SK-N-SH (cell line): ENCODE results near the gene FAM222A. TPM values are rescaled to one million over a fixed set of nuclear protein-coding genes. Genes with fewer than 3 reads are reported as not detected.
A peak's percentile ranks its signal among the peaks of the same experiment; 100 is the strongest.

Experiments used
- CTCF ChIA-PET: fragments of 300-600, 350-600 bp; formaldehyde crosslinking; extraction: SDS; loops from one replicate; lab custom pipeline; 2021; lab: Yijun Ruan, JAX
- POLR2A ChIA-PET: fragments of 350-600 bp; sonication (Branson Sonifier 250); formaldehyde crosslinking; extraction: SDS; loops from one replicate; lab custom pipeline; 2020; ENCODE audit warnings: antibody characterized with exemption, inconsistent platforms; lab: Yijun Ruan, JAX
- DNase-seq: peaks from one replicate; pipeline ENCODE4 v3.0.0; 2012
- H2AFZ ChIP-seq: fragments of 200-600 bp; sonication (generic); 2 replicates; pipeline ENCODE4 v1.8.1; 2016; ENCODE audit warnings: antibody characterized with exemption, mild to moderate bottlenecking, low read depth
- H3F3A ChIP-seq: fragments of 200-600 bp; sonication (generic); replicated peaks from 2 replicates; pipeline ENCODE3; 2016; ENCODE audit warnings: antibody characterized with exemption, mild to moderate bottlenecking; ENCODE audit not compliant: insufficient read depth
- H3K27ac ChIP-seq, 2 experiments: fragments of 200-500 bp in 1 of 2; fragments of 200-600 bp in 1 of 2; sonication (Bioruptor generic) in 1 of 2; sonication (generic), shearing (Covaris generic) in 1 of 2; 2 replicates each; pipeline versions ENCODE4 v1.5.1 to v1.6.1; 2014 to 2016; ENCODE audit warnings: low read depth in 2 of 2, inconsistent platforms in 1 of 2, low read length in 1 of 2, mild to moderate bottlenecking in 1 of 2, mixed read lengths in 1 of 2
- H3K27me3 ChIP-seq: fragments of 200-600 bp; sonication (generic), shearing (Covaris generic); 2 replicates; pipeline ENCODE4 v1.6.1; 2016; ENCODE audit warnings: mixed run types; ENCODE audit not compliant: insufficient read depth
- H3K36me3 ChIP-seq, 2 experiments: fragments of 200-500 bp in 1 of 2; fragments of 200-600 bp in 1 of 2; sonication (Bioruptor generic) in 1 of 2; sonication (generic) in 1 of 2; replicated peaks in 1 of 2; 2 replicates each; pipeline versions ENCODE3 to v1.5.1; 2014 to 2016; ENCODE audit warnings: low read length in 1 of 2, mild to moderate bottlenecking in 1 of 2; ENCODE audit not compliant: insufficient read depth in 2 of 2, control insufficient read depth in 1 of 2
- H3K4me1 ChIP-seq, 2 experiments: fragments of 200-500 bp in 1 of 2; fragments of 200-600 bp in 1 of 2; sonication (Bioruptor generic) in 1 of 2; sonication (generic), shearing (Covaris generic) in 1 of 2; 2 replicates each; pipeline versions ENCODE4 v1.5.1 to v1.6.1; 2014 to 2016; ENCODE audit warnings: low read depth in 1 of 2, low read length in 1 of 2, mixed run types in 1 of 2; ENCODE audit not compliant: insufficient read depth in 2 of 2, control insufficient read depth in 1 of 2
- H3K4me2 ChIP-seq: fragments of 200-600 bp; sonication (generic), shearing (Covaris generic); 2 replicates; pipeline ENCODE4 v1.6.1; 2017; ENCODE audit warnings: mixed run types
- H3K4me3 ChIP-seq, 2 experiments: fragments of 200-500 bp in 1 of 2; fragments of 200-600 bp in 1 of 2; sonication (Bioruptor generic) in 1 of 2; sonication (generic), shearing (Covaris generic) in 1 of 2; 2 replicates each; pipeline versions ENCODE4 v1.5.1 to v1.8.1; 2014 to 2016; ENCODE audit warnings: low read depth in 2 of 2, inconsistent platforms in 1 of 2, low read length in 1 of 2, mild to moderate bottlenecking in 1 of 2, mixed read lengths in 1 of 2, moderate library complexity in 1 of 2
- H3K79me2 ChIP-seq: fragments of 200-600 bp; sonication (generic); 2 replicates; pipeline ENCODE4 v1.8.1; 2017; ENCODE audit warnings: mild to moderate bottlenecking; ENCODE audit not compliant: insufficient read depth
- H3K9ac ChIP-seq: fragments of 200-600 bp; sonication (generic); 2 replicates; pipeline ENCODE4 v1.6.1; 2017; ENCODE audit warnings: mixed run types
- H3K9me2 ChIP-seq: fragments of 200-600 bp; sonication (generic); 2 replicates; pipeline ENCODE4 v1.6.1; 2017; ENCODE audit warnings: mixed run types
- H3K9me3 ChIP-seq: fragments of 200-600 bp; sonication (generic); 2 replicates; pipeline ENCODE4 v1.6.1; 2017; ENCODE audit warnings: mixed run types, mild to moderate bottlenecking, moderate library complexity
- H4K20me1 ChIP-seq: fragments of 200-600 bp; sonication (generic); 2 replicates; pipeline ENCODE4 v1.6.1; 2017; ENCODE audit warnings: mild to moderate bottlenecking, mixed run types; ENCODE audit not compliant: insufficient read depth
- ELF1 ChIP-seq: IDR thresholded peaks from 2 replicates; pipeline ENCODE4 v1.4.0; 2012
- FOXJ3 ChIP-seq: sonication (generic); formaldehyde crosslinking; IDR thresholded peaks from 2 replicates; pipeline ENCODE4 v1.5.1; 2020; ENCODE audit warnings: mild to moderate bottlenecking, missing genetic modification reagents
- GABPA ChIP-seq: IDR thresholded peaks from 2 replicates; pipeline ENCODE4 v1.4.0; 2012; ENCODE audit warnings: low read depth, mild to moderate bottlenecking
- GATA2 ChIP-seq: sonication (generic); formaldehyde crosslinking; IDR thresholded peaks from 2 replicates; pipeline ENCODE4 v1.5.0; 2020; ENCODE audit warnings: mild to moderate bottlenecking, missing genetic modification reagents
- JUND ChIP-seq: IDR thresholded peaks from 2 replicates; pipeline ENCODE4 v1.4.0; 2012
- MXI1 ChIP-seq: IDR thresholded peaks from 2 replicates; pipeline ENCODE4 v1.6.1; 2012; ENCODE audit warnings: mild to moderate bottlenecking, low read depth, low read length, improper control_type of control experiment
- RAD21 ChIP-seq: IDR thresholded peaks from 2 replicates; pipeline ENCODE4 v1.6.1; 2012; ENCODE audit warnings: mild to moderate bottlenecking, low read length
- RXRA ChIP-seq: IDR thresholded peaks from 2 replicates; pipeline ENCODE4 v1.4.0; 2012; ENCODE audit warnings: low read depth, mild to moderate bottlenecking, borderline replicate concordance
- TEAD4 ChIP-seq: IDR thresholded peaks from 2 replicates; pipeline ENCODE4 v1.4.0; 2012; ENCODE audit warnings: mild to moderate bottlenecking, borderline replicate concordance; ENCODE audit not compliant: insufficient read depth
- YY1 ChIP-seq: IDR thresholded peaks from 2 replicates; pipeline ENCODE4 v1.4.0; 2012; ENCODE audit warnings: low read depth, mild to moderate bottlenecking
- WGBS: methylation state at CpG from one replicate; pipeline ENCODE4 v1.1.6; 2017; ENCODE audit warnings: low lambda C conversion rate; 5-methylcytosine and 5-hydroxymethylcytosine counted together
- polyA plus RNA-seq, 3 experiments: library from polyadenylated mRNA; depleted of rRNA; stranded (reverse); fragments of >200 nt; gene quantifications; 2 replicates each; pipeline ENCODE4 v1.2.3, GENCODE V29; 2012
- TF ChIP-seq, protein P1 (sequence below): IDR thresholded peaks from 2 replicates; pipeline ENCODE4 v1.4.0; 2012; ENCODE audit warnings: low read depth, borderline replicate concordance
- TF ChIP-seq, protein P2 (sequence below): fragments of 150-350 bp; IDR thresholded peaks from 2 replicates; pipeline ENCODE4 v1.6.1; 2017; ENCODE audit warnings: antibody characterized with exemption, low read length, low read depth, borderline replicate concordance
- TF ChIP-seq, protein P3 (sequence below): IDR thresholded peaks from 2 replicates; pipeline ENCODE4; 2012
- TF ChIP-seq, protein P4 (sequence below): IDR thresholded peaks from 2 replicates; pipeline ENCODE4 v1.4.0; 2012; ENCODE audit warnings: low read depth, borderline replicate concordance

FAM222A gene
- polyA plus RNA-seq, 1 of the 3 experiments (the other 2 are of a cell fraction), result 1.6 TPM

DNA sequence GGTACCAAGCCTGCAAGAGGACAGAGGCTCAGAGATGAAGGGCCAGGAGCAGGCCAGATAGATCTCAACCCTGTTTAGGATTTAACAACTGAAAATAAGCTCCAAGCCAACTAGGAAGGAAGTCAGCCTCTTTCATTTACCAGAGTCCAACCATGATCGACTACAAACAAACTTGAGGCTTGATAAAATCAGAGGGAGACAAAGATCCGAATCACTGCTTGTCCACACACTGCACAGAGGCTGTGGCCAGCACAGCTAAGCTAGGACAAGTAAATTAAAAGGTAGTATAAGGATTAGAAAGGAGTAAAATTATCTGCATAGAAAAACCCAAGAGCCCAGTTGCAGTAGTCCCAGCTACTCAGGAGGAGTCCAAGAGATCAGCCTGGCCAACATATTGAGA is 40.3 kb downstream of the FAM222A start:
- Histone ChIP-seq H3K9me2 (no peaks in the 10 kb centered on the region), H4K20me1 (no peaks in the 10 kb centered on the region), H3K9me3 (peaks cover 14% of the 10 kb centered on the region; the same call in 1 of the 2 replicates), H3K36me3 (no peaks in the 10 kb centered on the region), H3K27me3 (no peaks in the 10 kb centered on the region), H2AFZ (no peak overlapping the region), H3F3A (no peaks in the 10 kb centered on the region), H3K4me2 (no peak overlapping the region), H3K79me2 (no peaks in the 10 kb centered on the region), H3K4me1 (peaks cover 0 to 43% of the 10 kb centered on the region in 2 experiments; a peak in 2 of 4 replicates), H3K27ac (peak overlapping the region in 1 of 2 experiments; percentile 98; a peak in 2 of 4 replicates), H3K9ac (no peak overlapping the region), H3K4me3 (no peak overlapping the region)
- TF ChIP-seq FOXJ3 (CRISPR knock-in tag) (no peak), GABPA (no peak), RAD21 (no peak)
- TF ChIP-seq, protein P1, sequence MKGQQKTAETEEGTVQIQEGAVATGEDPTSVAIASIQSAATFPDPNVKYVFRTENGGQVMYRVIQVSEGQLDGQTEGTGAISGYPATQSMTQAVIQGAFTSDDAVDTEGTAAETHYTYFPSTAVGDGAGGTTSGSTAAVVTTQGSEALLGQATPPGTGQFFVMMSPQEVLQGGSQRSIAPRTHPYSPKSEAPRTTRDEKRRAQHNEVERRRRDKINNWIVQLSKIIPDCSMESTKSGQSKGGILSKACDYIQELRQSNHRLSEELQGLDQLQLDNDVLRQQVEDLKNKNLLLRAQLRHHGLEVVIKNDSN, result no peak
- 4% methylated on average over 2 of the region's 2 CpGs for WGBS
- ChIA-PET CTCF (interaction anchor here (1.0 to 3.1 kb wide), 10 partner anchors 11 to 156 kb away, joined by 3 to 17 read pairs (median 6); no protein-coding TSS in a partner anchor), POLR2A (interaction anchor here (0.8 to 1.2 kb wide), 4 partner anchors 9 to 38 kb away, joined by 3 to 4 read pairs (median 3); no protein-coding TSS in a partner anchor)
- peak; percentile 34 for DNase-seq

DNA sequence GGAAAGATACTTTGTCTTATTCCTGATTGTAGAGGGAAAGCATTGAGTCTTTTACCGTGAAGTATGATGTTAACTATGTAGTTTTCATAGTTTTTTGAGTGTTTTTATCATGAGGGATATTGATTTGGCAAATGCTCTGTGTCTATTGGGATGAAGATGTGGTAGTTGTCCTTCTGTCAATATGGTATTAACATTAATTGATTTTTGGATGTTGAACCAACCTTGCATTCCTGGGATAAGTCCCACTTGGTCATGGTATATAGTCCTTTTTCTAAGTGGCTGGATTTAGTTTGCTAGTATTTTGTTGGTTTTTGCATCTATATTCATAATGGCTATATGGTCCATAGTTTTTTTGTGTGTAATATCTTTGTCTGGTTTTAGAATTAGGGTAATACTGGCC is 42.8 kb downstream of the FAM222A start:
- Histone ChIP-seq H3K79me2 (no peaks in the 10 kb centered on the region), H3K9me3 (peaks cover 14% of the 10 kb centered on the region; the same call in 1 of the 2 replicates), H3K9ac (no peak overlapping the region), H3K4me2 (no peak overlapping the region), H4K20me1 (no peaks in the 10 kb centered on the region), H3K9me2 (no peaks in the 10 kb centered on the region), H3F3A (no peaks in the 10 kb centered on the region), H3K27me3 (no peaks in the 10 kb centered on the region), H3K36me3 (no peaks in the 10 kb centered on the region), H2AFZ (no peak overlapping the region), H3K27ac (no peak overlapping the region), H3K4me3 (no peak overlapping the region), H3K4me1 (peaks cover 0 to 68% of the 10 kb centered on the region in 2 experiments; a peak in 2 of 4 replicates)
- CTCF ChIA-PET, result interaction anchor here (1.5 kb wide), 1 partner anchor 18 kb away, joined by 6 read pairs; no protein-coding TSS in a partner anchor
- 39% methylated on average over 1 of the region's 1 CpG for WGBS
- no peak for TF ChIP-seq GATA2
- POLR2A ChIA-PET, result no interaction called here
- DNase-seq, result no peak

DNA sequence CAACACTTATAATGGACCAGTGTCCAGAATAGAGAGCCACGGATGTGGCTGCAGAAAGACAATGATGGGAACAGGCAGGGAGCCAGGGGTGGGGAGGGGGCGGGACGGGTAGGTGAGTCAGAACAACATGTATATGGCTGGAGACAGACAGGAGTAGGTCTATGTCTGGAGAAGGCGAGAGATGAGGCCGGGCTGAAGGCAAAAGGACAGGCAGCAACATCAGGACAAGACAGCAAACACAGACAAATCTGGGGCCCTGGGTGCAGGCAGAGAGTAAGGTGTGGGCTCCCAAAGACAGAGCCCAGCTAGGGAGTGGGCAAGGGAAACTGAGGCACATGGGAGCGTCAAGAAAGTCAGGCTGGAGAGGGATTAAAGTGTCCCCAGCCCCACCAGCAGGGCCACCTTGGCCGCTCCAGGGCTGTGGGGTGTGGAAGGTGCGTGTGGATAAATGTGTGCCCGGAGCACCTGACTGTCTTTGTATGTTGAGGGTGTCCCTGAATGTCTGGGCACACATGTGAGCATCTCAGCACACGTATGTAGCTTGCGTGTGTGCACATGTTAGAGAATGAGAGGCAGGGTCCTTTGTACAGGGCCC is 44.1 kb downstream of the FAM222A start:
- Histone ChIP-seq H3K36me3 (no peaks in the 10 kb centered on the region), H3K4me3 (no peak overlapping the region), H3K9ac (no peak overlapping the region), H2AFZ (no peak overlapping the region), H3F3A (no peaks in the 10 kb centered on the region), H3K9me2 (no peaks in the 10 kb centered on the region), H3K9me3 (peaks cover 14% of the 10 kb centered on the region; the same call in 1 of the 2 replicates), H3K27ac (peak overlapping the region in 1 of 2 experiments; percentile 48; a peak in 2 of 4 replicates), H3K4me2 (no peak overlapping the region), H3K4me1 (peaks cover 0 to 65% of the 10 kb centered on the region in 2 experiments; a peak in 1 of 4 replicates), H3K27me3 (no peaks in the 10 kb centered on the region), H3K79me2 (no peaks in the 10 kb centered on the region), H4K20me1 (no peaks in the 10 kb centered on the region)
- CTCF ChIA-PET, result interaction anchor here (0.9 to 2.2 kb wide), 7 partner anchors 14 to 239 kb away, joined by 3 to 8 read pairs (median 4); partner anchors contain the start of gene FAM222A
- 69% methylated on average over 11 of the region's 11 CpGs for WGBS
- peak; percentile 7 for DNase-seq
- POLR2A ChIA-PET, result interaction anchor here (1.7 kb wide), 1 partner anchor 43 kb away, joined by 6 read pairs; no protein-coding TSS in a partner anchor
- TF ChIP-seq GABPA (no peak), JUND (no peak), ELF1 (no peak), RXRA (no peak), YY1 (no peak), TEAD4 (no peak), FOXJ3 (CRISPR knock-in tag) (no peak), MXI1 (no peak)
- TF ChIP-seq, protein P1, result no peak
- TF ChIP-seq, protein P2, sequence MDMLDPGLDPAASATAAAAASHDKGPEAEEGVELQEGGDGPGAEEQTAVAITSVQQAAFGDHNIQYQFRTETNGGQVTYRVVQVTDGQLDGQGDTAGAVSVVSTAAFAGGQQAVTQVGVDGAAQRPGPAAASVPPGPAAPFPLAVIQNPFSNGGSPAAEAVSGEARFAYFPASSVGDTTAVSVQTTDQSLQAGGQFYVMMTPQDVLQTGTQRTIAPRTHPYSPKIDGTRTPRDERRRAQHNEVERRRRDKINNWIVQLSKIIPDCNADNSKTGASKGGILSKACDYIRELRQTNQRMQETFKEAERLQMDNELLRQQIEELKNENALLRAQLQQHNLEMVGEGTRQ, result no peak
- TF ChIP-seq, protein P3, sequence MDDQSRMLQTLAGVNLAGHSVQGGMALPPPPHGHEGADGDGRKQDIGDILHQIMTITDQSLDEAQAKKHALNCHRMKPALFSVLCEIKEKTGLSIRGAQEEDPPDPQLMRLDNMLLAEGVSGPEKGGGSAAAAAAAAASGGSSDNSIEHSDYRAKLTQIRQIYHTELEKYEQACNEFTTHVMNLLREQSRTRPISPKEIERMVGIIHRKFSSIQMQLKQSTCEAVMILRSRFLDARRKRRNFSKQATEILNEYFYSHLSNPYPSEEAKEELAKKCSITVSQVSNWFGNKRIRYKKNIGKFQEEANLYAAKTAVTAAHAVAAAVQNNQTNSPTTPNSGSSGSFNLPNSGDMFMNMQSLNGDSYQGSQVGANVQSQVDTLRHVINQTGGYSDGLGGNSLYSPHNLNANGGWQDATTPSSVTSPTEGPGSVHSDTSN, result no peak
- TF ChIP-seq, protein P4, sequence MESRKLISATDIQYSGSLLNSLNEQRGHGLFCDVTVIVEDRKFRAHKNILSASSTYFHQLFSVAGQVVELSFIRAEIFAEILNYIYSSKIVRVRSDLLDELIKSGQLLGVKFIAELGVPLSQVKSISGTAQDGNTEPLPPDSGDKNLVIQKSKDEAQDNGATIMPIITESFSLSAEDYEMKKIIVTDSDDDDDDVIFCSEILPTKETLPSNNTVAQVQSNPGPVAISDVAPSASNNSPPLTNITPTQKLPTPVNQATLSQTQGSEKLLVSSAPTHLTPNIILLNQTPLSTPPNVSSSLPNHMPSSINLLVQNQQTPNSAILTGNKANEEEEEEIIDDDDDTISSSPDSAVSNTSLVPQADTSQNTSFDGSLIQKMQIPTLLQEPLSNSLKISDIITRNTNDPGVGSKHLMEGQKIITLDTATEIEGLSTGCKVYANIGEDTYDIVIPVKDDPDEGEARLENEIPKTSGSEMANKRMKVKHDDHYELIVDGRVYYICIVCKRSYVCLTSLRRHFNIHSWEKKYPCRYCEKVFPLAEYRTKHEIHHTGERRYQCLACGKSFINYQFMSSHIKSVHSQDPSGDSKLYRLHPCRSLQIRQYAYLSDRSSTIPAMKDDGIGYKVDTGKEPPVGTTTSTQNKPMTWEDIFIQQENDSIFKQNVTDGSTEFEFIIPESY, result no peak
